WTC11 (cell line): ENCODE measurements around the gene CAPZB. TPM values are rescaled to one million over a fixed set of nuclear protein-coding genes. Genes with fewer than 3 reads are reported as not detected.

Experiments
- ATAC-seq: fragments of 200-7000 bp; cut with Tn5 transposase; 2 replicates; pipeline ENCODE4 v1.10.0; 2021; ENCODE audit warnings: mild to moderate bottlenecking, moderate library complexity
- CTCF ChIA-PET: fragments of 300-600 bp; sonication (Branson Sonifier 250); formaldehyde crosslinking; loops from one replicate; lab custom pipeline; 2021; ENCODE audit warnings: antibody characterized with exemption; lab: Charles Lee
- POLR2A ChIA-PET: fragments of 350-600 bp; sonication (Branson Sonifier 250); formaldehyde crosslinking; loops from one replicate; lab custom pipeline; 2021; ENCODE audit warnings: antibody characterized with exemption; lab: Charles Lee
- DNase-seq: peaks from one replicate; pipeline ENCODE4 v3.0.0; 2021; ENCODE audit warnings: low spot score
- H3K27ac Mint-ChIP-seq: 2 replicates; pipeline ENCODE4 v1.8.0; 2021; ENCODE audit warnings: mixed read lengths
- H3K27me3 Mint-ChIP-seq: 2 replicates; pipeline ENCODE4 v1.8.0; 2021; ENCODE audit warnings: low read depth, mild to moderate bottlenecking, moderate library complexity, mixed read lengths
- H3K36me3 Mint-ChIP-seq: 2 replicates; pipeline ENCODE4 v1.8.0; 2021; ENCODE audit warnings: mixed read lengths
- H3K4me1 Mint-ChIP-seq: 2 replicates; pipeline ENCODE4 v1.8.0; 2022; ENCODE audit warnings: mixed read lengths
- H3K4me3 Mint-ChIP-seq: 2 replicates; pipeline ENCODE4 v1.8.0; 2021; ENCODE audit warnings: mild to moderate bottlenecking, moderate library complexity, mixed read lengths
- H3K9me3 Mint-ChIP-seq: 2 replicates; pipeline ENCODE4 v1.8.0; 2021; ENCODE audit warnings: mixed read lengths
- ELF4 ChIP-seq: sonication (generic); formaldehyde crosslinking; IDR thresholded peaks from 2 replicates; pipeline ENCODE4 v1.8.1; 2022; ENCODE audit warnings: low read depth, mild to moderate bottlenecking, moderate library complexity, missing genetic modification reagents
- GTF2I ChIP-seq: fragments of 250-450 bp; sonication (Bioruptor Pico); conservative IDR thresholded peaks from 2 replicates; pipeline ENCODE4 v1.4.0; 2021; ENCODE audit warnings: mild to moderate bottlenecking
- JUN ChIP-seq: sonication (generic); formaldehyde crosslinking; IDR thresholded peaks from 2 replicates; pipeline ENCODE4 v1.8.0; 2023; ENCODE audit warnings: mild to moderate bottlenecking, missing genetic modification reagents
- MYBL2 ChIP-seq: sonication (generic); formaldehyde crosslinking; IDR thresholded peaks from 2 replicates; pipeline ENCODE4 v1.8.1; 2023; ENCODE audit warnings: mild to moderate bottlenecking, moderate library complexity, missing genetic modification reagents
- NFATC4 ChIP-seq: fragments of 250-450 bp; sonication (Bioruptor Pico); IDR thresholded peaks from 2 replicates; pipeline ENCODE4 v1.9.0; 2021; ENCODE audit warnings: mild to moderate bottlenecking
- NFYB ChIP-seq: sonication (generic); formaldehyde crosslinking; conservative IDR thresholded peaks from 2 replicates; pipeline ENCODE4 v1.8.0; 2022; ENCODE audit warnings: low read depth, missing genetic modification reagents
- RELA ChIP-seq: sonication (generic); formaldehyde crosslinking; IDR thresholded peaks from 2 replicates; pipeline ENCODE4 v1.8.1; 2022; ENCODE audit warnings: missing genetic modification reagents, mild to moderate bottlenecking, borderline replicate concordance
- SP1 ChIP-seq: sonication (generic); formaldehyde crosslinking; conservative IDR thresholded peaks from 2 replicates; pipeline ENCODE4 v1.8.1; 2022; ENCODE audit warnings: missing genetic modification reagents
- TEAD4 ChIP-seq: sonication (generic); formaldehyde crosslinking; IDR thresholded peaks from 2 replicates; pipeline ENCODE4 v1.8.0; 2022; ENCODE audit warnings: mild to moderate bottlenecking, missing genetic modification reagents
- ZNF416 ChIP-seq: fragments of 250-450 bp; sonication (Bioruptor Pico); IDR thresholded peaks from 2 replicates; pipeline ENCODE4 v1.9.0; 2021; ENCODE audit warnings: mild to moderate bottlenecking, inconsistent platforms
- total RNA-seq: library from RNA; stranded (reverse); gene quantifications from 3 replicates; pipeline ENCODE4 v1.2.3, GENCODE V29; 2021
- TF ChIP-seq, protein P1 (sequence below): sonication (generic); formaldehyde crosslinking; IDR thresholded peaks from 2 replicates; pipeline ENCODE4 v1.8.0; 2022; ENCODE audit warnings: missing genetic modification reagents
- TF ChIP-seq, protein P2 (sequence below): sonication (generic); formaldehyde crosslinking; IDR thresholded peaks from 2 replicates; pipeline ENCODE4 v1.8.1; 2023; ENCODE audit warnings: mild to moderate bottlenecking, missing genetic modification reagents, moderate library complexity
- TF ChIP-seq, protein P3 (sequence below): fragments of 250-450 bp; sonication (Bioruptor Pico); conservative IDR thresholded peaks from 2 replicates; pipeline ENCODE4 v1.9.0; 2021; ENCODE audit warnings: mild to moderate bottlenecking
- TF ChIP-seq, protein P4 (sequence below): sonication (generic); formaldehyde crosslinking; IDR thresholded peaks from 2 replicates; pipeline ENCODE4 v1.8.1; 2023; ENCODE audit warnings: mild to moderate bottlenecking, missing genetic modification reagents, moderate library complexity
- TF ChIP-seq, protein P5 (sequence below): sonication (generic); formaldehyde crosslinking; IDR thresholded peaks from 2 replicates; pipeline ENCODE4 v1.8.0; 2023; ENCODE audit warnings: missing genetic modification reagents

Gene CAPZB
- total RNA-seq, 1 experiment from 2014 or later: 348 TPM

DNA sequence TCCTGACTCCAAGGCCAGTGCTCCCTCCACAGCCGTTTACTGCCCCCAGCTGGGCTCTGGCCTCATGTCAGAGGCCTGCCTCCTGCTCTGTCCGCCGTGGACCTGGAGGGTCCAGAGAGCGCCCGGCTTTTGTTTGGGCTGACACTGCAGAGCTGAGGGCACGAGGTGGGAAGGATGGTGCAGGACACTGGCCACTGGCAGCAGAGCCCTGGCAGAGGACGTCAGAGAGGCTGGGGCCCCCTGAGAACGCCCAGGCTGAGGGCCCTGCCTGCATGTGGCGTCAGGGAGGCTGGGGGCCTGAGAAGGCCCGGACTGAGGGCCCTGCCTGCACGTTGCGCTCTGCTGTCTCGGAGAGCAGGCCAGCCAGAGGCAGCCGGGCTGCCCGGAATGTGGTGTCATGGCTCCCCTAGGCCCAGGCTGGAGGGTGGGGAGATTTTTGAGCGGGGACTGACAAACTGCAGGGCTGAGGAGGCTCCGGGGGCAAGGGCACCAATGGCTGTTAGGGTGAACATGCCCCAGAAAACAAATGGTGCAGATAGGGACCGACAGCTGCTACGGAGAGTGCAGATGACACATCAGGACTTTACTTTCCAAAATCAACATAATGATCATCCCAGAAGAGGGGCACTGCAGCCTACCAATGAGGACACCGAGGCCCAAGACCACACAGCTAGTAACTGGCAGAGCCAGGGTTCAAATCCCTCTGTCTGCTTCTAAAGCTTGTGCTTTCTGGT is 141.6 kb downstream of the CAPZB start (continued):
- TF ChIP-seq, protein P1, sequence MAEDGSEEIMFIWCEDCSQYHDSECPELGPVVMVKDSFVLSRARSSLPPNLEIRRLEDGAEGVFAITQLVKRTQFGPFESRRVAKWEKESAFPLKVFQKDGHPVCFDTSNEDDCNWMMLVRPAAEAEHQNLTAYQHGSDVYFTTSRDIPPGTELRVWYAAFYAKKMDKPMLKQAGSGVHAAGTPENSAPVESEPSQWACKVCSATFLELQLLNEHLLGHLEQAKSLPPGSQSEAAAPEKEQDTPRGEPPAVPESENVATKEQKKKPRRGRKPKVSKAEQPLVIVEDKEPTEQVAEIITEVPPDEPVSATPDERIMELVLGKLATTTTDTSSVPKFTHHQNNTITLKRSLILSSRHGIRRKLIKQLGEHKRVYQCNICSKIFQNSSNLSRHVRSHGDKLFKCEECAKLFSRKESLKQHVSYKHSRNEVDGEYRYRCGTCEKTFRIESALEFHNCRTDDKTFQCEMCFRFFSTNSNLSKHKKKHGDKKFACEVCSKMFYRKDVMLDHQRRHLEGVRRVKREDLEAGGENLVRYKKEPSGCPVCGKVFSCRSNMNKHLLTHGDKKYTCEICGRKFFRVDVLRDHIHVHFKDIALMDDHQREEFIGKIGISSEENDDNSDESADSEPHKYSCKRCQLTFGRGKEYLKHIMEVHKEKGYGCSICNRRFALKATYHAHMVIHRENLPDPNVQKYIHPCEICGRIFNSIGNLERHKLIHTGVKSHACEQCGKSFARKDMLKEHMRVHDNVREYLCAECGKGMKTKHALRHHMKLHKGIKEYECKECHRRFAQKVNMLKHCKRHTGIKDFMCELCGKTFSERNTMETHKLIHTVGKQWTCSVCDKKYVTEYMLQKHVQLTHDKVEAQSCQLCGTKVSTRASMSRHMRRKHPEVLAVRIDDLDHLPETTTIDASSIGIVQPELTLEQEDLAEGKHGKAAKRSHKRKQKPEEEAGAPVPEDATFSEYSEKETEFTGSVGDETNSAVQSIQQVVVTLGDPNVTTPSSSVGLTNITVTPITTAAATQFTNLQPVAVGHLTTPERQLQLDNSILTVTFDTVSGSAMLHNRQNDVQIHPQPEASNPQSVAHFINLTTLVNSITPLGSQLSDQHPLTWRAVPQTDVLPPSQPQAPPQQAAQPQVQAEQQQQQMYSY (CRISPR knock-in tag): no peak
- TF ChIP-seq ELF4 (CRISPR knock-in tag) (no peak), ZNF416 (no peak), SP1 (CRISPR knock-in tag) (no peak)
- TF ChIP-seq, protein P2, sequence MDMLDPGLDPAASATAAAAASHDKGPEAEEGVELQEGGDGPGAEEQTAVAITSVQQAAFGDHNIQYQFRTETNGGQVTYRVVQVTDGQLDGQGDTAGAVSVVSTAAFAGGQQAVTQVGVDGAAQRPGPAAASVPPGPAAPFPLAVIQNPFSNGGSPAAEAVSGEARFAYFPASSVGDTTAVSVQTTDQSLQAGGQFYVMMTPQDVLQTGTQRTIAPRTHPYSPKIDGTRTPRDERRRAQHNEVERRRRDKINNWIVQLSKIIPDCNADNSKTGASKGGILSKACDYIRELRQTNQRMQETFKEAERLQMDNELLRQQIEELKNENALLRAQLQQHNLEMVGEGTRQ (CRISPR knock-in tag): no peak

DNA sequence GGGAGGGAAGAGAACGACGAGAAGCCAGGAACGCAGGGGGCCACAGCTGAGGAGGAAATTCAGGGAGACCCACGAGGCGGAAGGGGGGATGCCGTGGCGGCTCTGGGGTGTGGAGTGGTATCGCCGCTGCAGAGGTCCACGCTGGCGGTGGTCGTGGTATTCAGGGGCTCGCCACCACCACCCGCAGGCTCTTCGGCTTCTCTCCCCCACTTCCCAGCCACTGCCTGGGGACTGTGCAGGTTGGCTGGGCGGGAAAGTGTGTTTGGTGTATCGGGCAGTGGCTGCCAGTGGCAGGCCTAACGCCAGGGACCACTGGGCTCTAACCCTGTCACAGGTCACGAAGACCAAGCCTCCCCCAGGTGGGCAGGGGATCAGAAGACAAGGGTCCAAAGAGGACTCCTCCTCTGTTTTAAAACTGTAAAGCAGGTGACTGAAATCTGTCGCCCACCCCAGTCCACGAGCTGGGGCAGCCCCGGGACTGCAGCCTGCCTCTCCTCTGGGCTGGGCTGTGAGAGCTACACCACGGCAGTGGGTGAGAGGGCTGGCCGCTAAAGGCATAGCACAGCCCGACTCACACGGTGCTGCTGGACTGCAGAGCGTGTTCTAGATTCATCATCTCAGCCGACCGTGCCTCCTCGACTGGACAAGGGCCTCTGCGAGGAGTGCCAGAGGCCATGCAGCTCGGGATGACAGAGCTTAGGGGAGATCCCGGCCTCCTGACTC is 142.3 kb downstream of the CAPZB start:
- no peak for DNase-seq
- ChIA-PET CTCF (interaction anchor here (1.0 to 2.8 kb wide), 5 partner anchors 11 to 311 kb away, joined by 4 to 14 read pairs (median 6); no protein-coding TSS in a partner anchor), POLR2A (no interaction called here)
- no peaks in the 10 kb centered on the region for H3K9me3 Mint-ChIP-seq
- no peaks in the 10 kb centered on the region for H3K27me3 Mint-ChIP-seq
- H3K4me1 Mint-ChIP-seq: peaks cover 26% of the 10 kb centered on the region
- H3K27ac Mint-ChIP-seq: peak overlapping the region; percentile 43; the same call in 1 of the 2 replicates
- no peak overlapping the region for H3K4me3 Mint-ChIP-seq
- TF ChIP-seq MYBL2 (CRISPR knock-in tag) (no peak), JUN (CRISPR knock-in tag) (no peak), GTF2I (CRISPR knock-in tag) (no peak), RELA (CRISPR knock-in tag) (no peak), NFATC4 (CRISPR knock-in tag) (no peak), NFYB (CRISPR knock-in tag) (no peak), TEAD4 (CRISPR knock-in tag) (no peak)
- TF ChIP-seq, protein P3, sequence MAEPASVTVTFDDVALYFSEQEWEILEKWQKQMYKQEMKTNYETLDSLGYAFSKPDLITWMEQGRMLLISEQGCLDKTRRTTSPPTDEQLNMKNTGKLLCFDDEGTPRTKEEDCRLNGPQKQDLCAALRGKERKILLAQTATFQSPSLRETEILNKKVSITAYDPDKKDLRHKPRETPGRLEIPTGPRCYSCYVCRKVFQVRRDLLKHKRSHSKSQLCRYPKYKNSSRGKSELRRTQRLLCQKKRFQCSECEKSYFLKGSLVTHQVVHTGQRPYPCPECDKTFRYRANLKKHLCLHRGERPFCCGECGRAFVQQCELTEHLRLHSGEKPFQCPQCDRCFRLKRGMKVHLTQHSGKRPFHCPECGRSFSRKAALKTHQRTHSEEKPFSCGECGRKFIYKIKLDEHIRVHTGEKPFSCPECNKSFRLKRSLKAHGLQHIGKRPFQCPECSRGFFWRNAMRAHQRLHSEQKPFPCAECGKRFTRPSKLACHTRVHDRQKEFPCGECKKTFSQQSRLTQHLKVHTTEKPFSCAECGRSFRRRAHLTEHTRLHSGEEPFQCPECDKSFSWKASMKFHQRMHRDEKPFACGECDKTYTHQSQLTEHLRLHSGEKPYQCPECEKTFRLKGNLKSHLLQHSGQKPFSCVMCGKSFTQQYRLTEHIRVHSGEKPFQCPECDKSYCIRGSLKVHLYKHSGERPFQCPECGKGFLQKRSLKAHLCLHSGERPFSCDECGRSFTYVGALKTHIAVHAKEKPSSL (CRISPR knock-in tag): no peak
- TF ChIP-seq, protein P4, sequence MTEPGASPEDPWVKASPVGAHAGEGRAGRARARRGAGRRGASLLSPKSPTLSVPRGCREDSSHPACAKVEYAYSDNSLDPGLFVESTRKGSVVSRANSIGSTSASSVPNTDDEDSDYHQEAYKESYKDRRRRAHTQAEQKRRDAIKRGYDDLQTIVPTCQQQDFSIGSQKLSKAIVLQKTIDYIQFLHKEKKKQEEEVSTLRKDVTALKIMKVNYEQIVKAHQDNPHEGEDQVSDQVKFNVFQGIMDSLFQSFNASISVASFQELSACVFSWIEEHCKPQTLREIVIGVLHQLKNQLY (CRISPR knock-in tag): no peak
- TF ChIP-seq, protein P5, sequence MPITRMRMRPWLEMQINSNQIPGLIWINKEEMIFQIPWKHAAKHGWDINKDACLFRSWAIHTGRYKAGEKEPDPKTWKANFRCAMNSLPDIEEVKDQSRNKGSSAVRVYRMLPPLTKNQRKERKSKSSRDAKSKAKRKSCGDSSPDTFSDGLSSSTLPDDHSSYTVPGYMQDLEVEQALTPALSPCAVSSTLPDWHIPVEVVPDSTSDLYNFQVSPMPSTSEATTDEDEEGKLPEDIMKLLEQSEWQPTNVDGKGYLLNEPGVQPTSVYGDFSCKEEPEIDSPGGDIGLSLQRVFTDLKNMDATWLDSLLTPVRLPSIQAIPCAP (CRISPR knock-in tag): no peak
- TF ChIP-seq, all 79 proteins: peak for 0
- ATAC-seq: no peak
- peaks cover 12% of the 10 kb centered on the region for H3K36me3 Mint-ChIP-seq
